Right atrium auricular region (tissue), 2 donors: ENCODE data around the gene NPHP4. TPM values are rescaled to one million over a fixed set of nuclear protein-coding genes. Genes with fewer than 3 reads are reported as not detected.
"Not testable (repeated sequence)": the region's sequence is repeated elsewhere in the genome, so short reads cannot be mapped to it uniquely, and the experiment has no call there.

Source experiments
- DNase-seq: peaks from one replicate; pipeline ENCODE4 v3.0.0-alpha.2; 2019; ENCODE audit warnings: low spot score
- H3K27ac ChIP-seq, 2 donors: fragments of 200-600 bp; sonication (generic); 1 replicate in 1 of 2; 2 replicates in 1 of 2; pipeline ENCODE4 v1.5.1; 2016 to 2019
- H3K27me3 ChIP-seq, 2 donors: fragments of 200-600 bp; sonication (generic); one replicate each; pipeline versions ENCODE4 v1.5.1 to v1.6.0; 2017 to 2019
- H3K36me3 ChIP-seq: fragments of 200-600 bp; sonication (generic); one replicate; pipeline ENCODE4 v1.5.1; 2016
- H3K4me1 ChIP-seq, 2 donors: fragments of 200-600 bp; sonication (generic); one replicate each; pipeline versions ENCODE4 v1.5.1 to v1.6.0; 2017 to 2019
- H3K4me3 ChIP-seq, 2 donors: fragments of 200-600 bp; sonication (generic); 1 replicate in 1 of 2; 2 replicates in 1 of 2; pipeline ENCODE4 v1.5.1; 2017 to 2019; ENCODE audit warnings: mild to moderate bottlenecking in 1 of 2, moderate library complexity in 1 of 2
- H3K9me3 ChIP-seq, 2 donors: fragments of 200-600 bp; sonication (generic); one replicate each; pipeline ENCODE4 v1.5.1; 2019
- CTCF ChIP-seq, 2 donors: fragments of 200-600 bp; sonication (generic); IDR thresholded peaks; one replicate each; pipeline ENCODE4 v1.5.1; 2019; ENCODE audit warnings: antibody characterized with exemption in 2 of 2
- total RNA-seq, 2 donors: library from RNA; depleted of rRNA; stranded (reverse); fragments of >200 nt; gene quantifications; one replicate each; pipeline ENCODE4 v1.1.0, GENCODE V29; 2016

Gene NPHP4
- total RNA-seq, 2 donors from 2014 or later, result 3.0 to 4.3 TPM

GRCh38 chr1:5933050-5933449 is 59.2 kb downstream of the NPHP4 start:
- TF ChIP-seq CTCF (IDR thresholded peaks at IDR 0.05), result no peak
- H3K27me3 ChIP-seq, result no peaks in the 10 kb centered on the region
- DNase-seq, result no peak

GRCh38 chr1:5928714-5929400 is 63.4 kb downstream of the NPHP4 start:
- no peaks in the 10 kb centered on the region for H3K27me3 ChIP-seq

More at GRCh38 chr1:5933050-5933449, 59.2 kb downstream of the NPHP4 start:
- Histone ChIP-seq H3K4me3 (no peak overlapping the region), H3K9me3 (no peaks in the 10 kb centered on the region), H3K36me3 (peaks cover 9% of the 10 kb centered on the region), H3K4me1 (no peaks in the 10 kb centered on the region), H3K27ac (no peak overlapping the region)

GRCh38 chr1:5927506-5928370 is 64.5 kb downstream of the NPHP4 start:
- H3K36me3 ChIP-seq, result peaks cover 12% of the 10 kb centered on the region
- H3K4me3 ChIP-seq, result no peak overlapping the region
- no peak overlapping the region for H3K27ac ChIP-seq
- DNase-seq, result peak; percentile 18
- no peaks in the 10 kb centered on the region for H3K4me1 ChIP-seq
- no peaks in the 10 kb centered on the region for H3K27me3 ChIP-seq
- no peak for TF ChIP-seq CTCF (IDR thresholded peaks at IDR 0.05)
- H3K9me3 ChIP-seq, result no peaks in the 10 kb centered on the region

More at GRCh38 chr1:5928714-5929400, 63.4 kb downstream of the NPHP4 start:
- Histone ChIP-seq H3K4me1 (no peaks in the 10 kb centered on the region), H3K4me3 (no peak overlapping the region), H3K27ac (no peak overlapping the region), H3K36me3 (peaks cover 16% of the 10 kb centered on the region), H3K9me3 (no peaks in the 10 kb centered on the region)
- DNase-seq, result no peak
- TF ChIP-seq CTCF (IDR thresholded peaks at IDR 0.05), result no peak

- peak; percentile 44 for DNase-seq
Measured at GRCh38 chr1:5926686-5927435, 65.4 kb downstream of the NPHP4 start.

GRCh38 chr1:5922700-5923330 is 69.4 kb downstream of the NPHP4 start:
- DNase-seq, result peak; percentile 57
- not testable (repeated sequence) for H3K27me3 ChIP-seq, H3K9me3 ChIP-seq

More at GRCh38 chr1:5926686-5927435, 65.4 kb downstream of the NPHP4 start:
- Histone ChIP-seq H3K36me3 (peaks cover 7% of the 10 kb centered on the region), H3K4me3 (no peak overlapping the region), H3K9me3 (no peaks in the 10 kb centered on the region), H3K4me1 (no peaks in the 10 kb centered on the region), H3K27ac (no peak overlapping the region), H3K27me3 (no peaks in the 10 kb centered on the region)
- TF ChIP-seq CTCF (IDR thresholded peaks at IDR 0.05), result no peak

More at GRCh38 chr1:5922700-5923330, 69.4 kb downstream of the NPHP4 start:
- H3K4me3 ChIP-seq, H3K27ac ChIP-seq, H3K4me1 ChIP-seq, H3K36me3 ChIP-seq: not testable (repeated sequence)
